ENCODE results near the gene COLEC12.

Gene COLEC12

DNA sequence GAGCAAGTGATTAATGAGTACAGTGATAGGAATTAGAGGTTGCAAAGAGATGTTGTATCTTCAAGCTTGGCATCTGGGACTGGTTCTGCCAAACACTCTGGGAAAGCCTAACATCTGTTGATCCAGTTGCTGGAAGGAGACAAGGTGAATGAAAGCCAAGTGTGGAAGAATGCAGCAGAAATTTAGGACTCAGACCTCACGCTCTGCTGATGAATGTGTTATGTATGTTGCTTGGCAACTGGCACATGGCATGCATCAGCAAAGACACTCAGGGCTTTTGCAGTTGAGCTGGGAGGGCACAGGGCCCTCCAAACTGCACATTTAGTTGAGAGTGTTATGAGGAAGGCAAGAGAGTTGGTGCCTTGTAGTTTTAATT is 105.5 kb downstream of the COLEC12 start:
- no peaks in the 10 kb centered on the region for H3K36me3 ChIP-seq (ENCODE audit: control insufficient read depth, insufficient read depth, low read length)
- no peak overlapping the region for H3K4me3 ChIP-seq (ENCODE audit: low read length)
- H3K4me1 ChIP-seq (ENCODE audit: control insufficient read depth, insufficient read depth, low read length): peaks cover 19% of the 10 kb centered on the region
- no peaks in the 10 kb centered on the region for H3K27me3 ChIP-seq (ENCODE audit: control insufficient read depth, insufficient read depth, low read length)
- peak overlapping the region; percentile 77 for H3K27ac ChIP-seq (ENCODE audit: low read depth, low read length)
- H3K9ac ChIP-seq (ENCODE audit: low read length): no peak overlapping the region

DNA sequence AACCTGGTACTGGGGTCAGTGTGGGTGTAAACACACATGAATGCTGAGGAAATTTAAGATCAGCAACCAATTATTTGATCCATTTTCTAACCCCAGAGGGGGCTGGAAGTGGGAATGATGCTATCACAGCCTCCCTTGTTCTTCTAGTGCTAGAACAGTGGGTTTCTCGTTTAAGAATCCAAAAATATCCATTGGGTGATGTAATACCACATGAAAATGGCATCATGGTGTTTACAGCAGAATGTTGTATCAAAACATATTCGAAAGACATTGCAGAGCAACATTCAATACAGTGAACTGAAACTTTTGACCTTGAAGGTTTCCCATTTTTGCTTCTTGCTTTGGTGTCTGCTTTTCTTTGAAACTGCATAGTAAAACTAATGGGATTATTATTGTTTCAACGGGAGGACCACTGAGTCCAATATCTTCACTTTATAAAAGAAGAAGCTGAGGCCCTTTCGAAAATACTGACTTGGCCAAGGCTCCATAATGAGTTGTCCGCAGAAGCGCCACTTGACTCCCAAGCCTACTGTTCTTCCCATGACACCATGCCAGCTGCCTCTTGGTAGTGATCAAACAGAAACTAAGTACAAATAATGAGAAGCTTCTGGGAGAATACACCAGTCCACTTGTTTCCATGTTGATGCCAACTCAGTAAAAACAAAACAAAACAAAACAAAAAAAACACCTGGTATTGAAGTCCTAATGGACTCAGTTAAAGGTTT is 106.1 kb downstream of the COLEC12 start:
- peaks cover 19% of the 10 kb centered on the region for H3K4me1 ChIP-seq (ENCODE audit: control insufficient read depth, insufficient read depth, low read length)
- no peaks in the 10 kb centered on the region for H3K27me3 ChIP-seq (ENCODE audit: control insufficient read depth, insufficient read depth, low read length)
- peak overlapping the region; percentile 77 for H3K27ac ChIP-seq (ENCODE audit: low read depth, low read length)
- no peak overlapping the region for H3K4me3 ChIP-seq (ENCODE audit: low read length)
- no peaks in the 10 kb centered on the region for H3K36me3 ChIP-seq (ENCODE audit: control insufficient read depth, insufficient read depth, low read length)
- no peak overlapping the region for H3K9ac ChIP-seq (ENCODE audit: low read length)

DNA sequence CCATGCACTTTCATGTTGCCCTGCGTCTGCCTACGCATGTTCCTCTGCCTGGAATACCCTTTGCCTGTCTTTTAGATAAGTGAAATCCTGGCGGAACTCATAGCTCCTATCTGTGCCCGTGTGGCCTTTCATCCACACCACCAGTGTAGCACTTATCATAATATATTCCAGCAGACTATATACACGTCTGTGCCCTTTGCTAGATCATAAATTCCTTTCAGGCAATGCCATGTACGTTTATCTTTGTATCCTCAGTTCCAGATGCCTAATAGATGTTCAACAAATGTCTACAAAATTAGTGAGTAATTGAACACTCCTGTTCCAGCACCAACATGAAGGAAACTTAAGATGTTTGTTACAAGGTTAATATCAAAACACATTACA is 106.9 kb downstream of the COLEC12 start:
- no peak overlapping the region for H3K4me3 ChIP-seq (ENCODE audit: low read length)
- H3K27ac ChIP-seq (ENCODE audit: low read depth, low read length): no peak overlapping the region
- H3K9ac ChIP-seq (ENCODE audit: low read length): no peak overlapping the region
- H3K36me3 ChIP-seq (ENCODE audit: control insufficient read depth, insufficient read depth, low read length): no peaks in the 10 kb centered on the region
- peaks cover 19% of the 10 kb centered on the region for H3K4me1 ChIP-seq (ENCODE audit: control insufficient read depth, insufficient read depth, low read length)
- no peaks in the 10 kb centered on the region for H3K27me3 ChIP-seq (ENCODE audit: control insufficient read depth, insufficient read depth, low read length)

DNA sequence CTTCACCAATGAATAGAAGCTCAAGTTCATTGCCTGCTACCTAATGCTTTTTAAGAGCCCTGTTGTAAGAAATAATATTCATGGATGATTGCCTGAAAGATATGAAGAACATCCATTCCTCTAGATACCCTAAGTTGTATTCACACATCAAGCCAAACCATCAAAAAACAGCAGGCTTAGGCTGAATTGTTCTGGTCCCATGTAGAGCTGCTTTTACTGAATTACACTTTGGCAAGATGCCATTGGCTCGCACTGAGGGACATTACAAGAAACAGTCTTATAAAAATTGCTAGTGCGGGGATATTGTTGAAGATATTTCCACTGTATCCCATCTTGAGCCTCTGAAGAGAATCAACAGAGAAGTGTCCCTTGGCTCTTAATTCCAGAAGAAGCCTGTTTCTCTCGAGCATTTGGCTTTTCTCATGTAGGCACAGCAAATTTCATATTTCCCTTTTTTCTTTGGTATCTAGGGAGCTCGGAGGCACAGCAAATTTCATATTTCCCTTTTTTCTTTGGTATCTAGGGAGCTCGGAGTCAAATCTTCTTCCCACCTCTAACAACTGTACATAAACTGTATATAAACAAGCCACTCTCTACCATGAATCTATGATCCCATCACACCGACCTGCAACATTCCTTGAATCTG is 107.5 kb downstream of the COLEC12 start:
- H3K36me3 ChIP-seq (ENCODE audit: control insufficient read depth, insufficient read depth, low read length): no peaks in the 10 kb centered on the region
- H3K27me3 ChIP-seq (ENCODE audit: control insufficient read depth, insufficient read depth, low read length): no peaks in the 10 kb centered on the region
- no peak overlapping the region for H3K27ac ChIP-seq (ENCODE audit: low read depth, low read length)
- peaks cover 19% of the 10 kb centered on the region for H3K4me1 ChIP-seq (ENCODE audit: control insufficient read depth, insufficient read depth, low read length)
- no peak overlapping the region for H3K9ac ChIP-seq (ENCODE audit: low read length)
- no peak overlapping the region for H3K4me3 ChIP-seq (ENCODE audit: low read length)

DNA sequence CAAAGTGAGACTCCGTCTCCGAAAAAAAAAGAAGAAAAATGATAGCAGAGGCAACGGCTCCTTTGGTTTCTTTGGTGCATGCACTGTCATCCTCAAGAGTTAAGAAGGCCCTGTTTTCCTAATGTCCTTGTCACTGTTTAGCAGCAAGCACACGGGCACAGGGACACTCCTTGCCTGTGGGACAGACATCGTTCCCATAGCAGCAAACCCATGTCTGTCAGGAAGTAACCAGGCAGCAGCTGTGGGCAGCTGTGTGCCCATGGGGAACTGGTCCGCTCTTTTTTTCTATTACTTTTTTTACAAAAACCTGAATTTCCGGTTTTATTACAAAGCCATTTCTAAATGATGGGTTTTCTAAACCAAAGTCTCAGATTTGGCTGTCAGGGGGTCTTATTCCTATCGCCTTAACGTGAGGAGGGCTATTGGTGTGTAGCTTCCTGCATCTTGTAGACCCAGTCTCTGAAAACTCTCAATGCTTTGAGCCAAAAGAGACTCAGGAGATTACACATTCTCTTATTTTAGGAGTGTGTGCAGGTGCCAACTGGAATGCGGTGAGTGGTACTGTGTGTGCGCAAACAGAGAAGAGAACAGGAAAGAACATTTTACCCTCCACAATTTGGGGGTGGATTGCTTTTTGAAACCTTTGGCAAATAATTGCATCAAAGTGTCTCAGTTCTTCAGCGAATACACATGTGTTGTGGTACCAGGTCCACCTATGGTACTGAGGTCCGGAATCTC is 109.6 kb downstream of the COLEC12 start:
- Histone ChIP-seq H3K4me1 (ENCODE audit: control insufficient read depth, insufficient read depth, low read length) (peaks cover 13% of the 10 kb centered on the region), H3K27ac (ENCODE audit: low read depth, low read length) (no peak overlapping the region), H3K4me3 (ENCODE audit: low read length) (no peak overlapping the region), H3K27me3 (ENCODE audit: control insufficient read depth, insufficient read depth, low read length) (no peaks in the 10 kb centered on the region), H3K9ac (ENCODE audit: low read length) (no peak overlapping the region), H3K36me3 (ENCODE audit: control insufficient read depth, insufficient read depth, low read length) (no peaks in the 10 kb centered on the region)

DNA sequence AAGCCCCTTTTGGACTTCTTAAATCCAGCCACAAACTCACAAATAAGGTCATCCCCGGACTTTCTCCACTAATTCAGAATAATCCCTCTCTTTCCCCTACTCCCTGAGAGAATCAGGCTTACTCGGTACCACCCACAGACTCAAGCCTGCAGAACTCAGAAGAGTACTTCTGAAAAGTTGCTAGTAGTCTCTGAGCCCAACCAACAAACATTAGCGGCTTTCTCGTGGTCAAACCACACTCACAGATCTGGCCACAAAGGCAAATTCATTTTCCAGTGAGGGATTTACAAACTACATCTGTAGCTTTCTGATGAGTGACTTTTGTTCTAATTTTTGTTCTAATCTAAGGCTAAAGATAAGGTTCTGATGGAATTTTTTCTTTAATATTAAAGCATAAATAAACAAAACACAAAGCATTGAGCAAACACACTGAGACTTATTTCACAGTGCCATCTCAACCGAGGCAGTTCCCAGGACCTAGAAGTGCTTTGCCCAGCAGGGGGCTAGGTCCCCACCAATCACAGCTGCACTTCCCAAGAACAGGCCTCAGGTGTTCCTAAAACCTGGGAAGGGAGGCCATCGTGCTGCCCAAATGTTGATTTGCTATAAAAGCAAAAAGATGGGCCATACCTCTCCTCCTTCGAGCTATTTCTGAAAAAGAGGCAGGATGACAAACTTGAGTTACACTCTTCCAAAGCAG is 110.7 kb downstream of the COLEC12 start:
- H3K27ac ChIP-seq (ENCODE audit: low read depth, low read length): no peak overlapping the region
- peaks cover 3% of the 10 kb centered on the region for H3K4me1 ChIP-seq (ENCODE audit: control insufficient read depth, insufficient read depth, low read length)
- H3K4me3 ChIP-seq (ENCODE audit: low read length): no peak overlapping the region
- H3K27me3 ChIP-seq (ENCODE audit: control insufficient read depth, insufficient read depth, low read length): no peaks in the 10 kb centered on the region
- H3K9ac ChIP-seq (ENCODE audit: low read length): no peak overlapping the region
- no peaks in the 10 kb centered on the region for H3K36me3 ChIP-seq (ENCODE audit: control insufficient read depth, insufficient read depth, low read length)

DNA sequence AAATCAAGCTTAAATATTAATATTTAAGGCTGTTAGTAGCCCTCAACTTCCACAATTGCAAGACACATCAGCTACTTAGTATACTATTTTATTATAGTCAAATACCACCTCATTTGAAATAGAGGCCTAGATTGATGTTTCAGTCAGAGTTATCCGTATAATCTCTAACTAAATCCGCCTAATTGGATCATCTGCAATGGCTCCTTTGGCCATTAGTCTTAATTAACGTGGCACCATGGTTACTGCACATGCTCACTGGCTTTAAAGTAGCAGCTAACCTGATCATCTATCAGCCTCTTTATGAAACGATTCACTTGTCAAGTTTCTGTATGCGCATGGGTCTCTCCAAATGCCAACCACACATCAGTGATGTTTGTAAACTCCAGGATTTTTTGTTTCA is 112.3 kb downstream of the COLEC12 start:
- no peaks in the 10 kb centered on the region for H3K36me3 ChIP-seq (ENCODE audit: control insufficient read depth, insufficient read depth, low read length)
- H3K27me3 ChIP-seq (ENCODE audit: control insufficient read depth, insufficient read depth, low read length): no peaks in the 10 kb centered on the region
- H3K4me1 ChIP-seq (ENCODE audit: control insufficient read depth, insufficient read depth, low read length): no peaks in the 10 kb centered on the region
- H3K27ac ChIP-seq (ENCODE audit: low read depth, low read length): no peak overlapping the region
- no peak overlapping the region for H3K4me3 ChIP-seq (ENCODE audit: low read length)
- no peak overlapping the region for H3K9ac ChIP-seq (ENCODE audit: low read length)

DNA sequence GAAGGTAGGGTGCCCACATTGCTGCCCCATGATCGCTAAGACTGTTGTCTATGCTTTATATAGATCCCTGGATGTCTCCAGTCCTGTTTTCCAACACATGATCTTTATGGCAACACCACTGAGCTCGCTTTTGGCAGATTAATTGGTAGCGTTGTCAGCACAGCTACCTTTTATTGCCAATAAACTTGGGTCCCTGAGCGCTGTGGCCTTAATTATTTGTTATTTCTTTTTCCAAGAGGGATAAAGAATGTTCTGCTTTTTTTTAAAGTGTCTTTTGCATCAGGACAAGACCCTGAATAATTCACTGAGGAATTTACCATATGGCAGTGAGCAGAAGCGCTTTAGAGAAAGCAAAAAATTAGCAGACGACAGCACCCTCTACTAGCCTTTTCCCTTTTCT is 113.5 kb downstream of the COLEC12 start:
- H3K27ac ChIP-seq (ENCODE audit: low read depth, low read length): no peak overlapping the region
- H3K4me3 ChIP-seq (ENCODE audit: low read length): no peak overlapping the region
- peaks cover 5% of the 10 kb centered on the region for H3K4me1 ChIP-seq (ENCODE audit: control insufficient read depth, insufficient read depth, low read length)

DNA sequence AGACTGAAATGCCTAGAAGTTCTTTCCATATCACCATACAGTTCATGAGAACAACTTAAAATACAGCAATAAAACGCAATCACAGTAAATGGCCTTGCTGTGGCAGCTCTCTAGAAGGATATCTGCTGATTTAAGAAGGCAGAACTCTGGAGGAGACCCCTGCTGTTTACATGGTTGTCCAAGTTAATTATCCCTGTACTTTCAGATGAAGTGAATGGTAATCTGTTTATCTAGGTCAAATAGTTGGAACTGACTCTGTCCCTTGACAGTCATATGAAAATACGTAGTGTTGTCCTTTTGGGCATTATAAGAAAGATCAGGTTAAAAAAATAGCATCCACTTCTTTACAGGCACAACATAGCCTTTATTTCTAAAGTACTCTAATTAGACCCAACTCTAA is 115.6 kb downstream of the COLEC12 start:
- no peaks in the 10 kb centered on the region for H3K27me3 ChIP-seq (ENCODE audit: control insufficient read depth, insufficient read depth, low read length)
- H3K27ac ChIP-seq (ENCODE audit: low read depth, low read length): no peak overlapping the region

More for the DNA sequence above, 113.5 kb downstream of the COLEC12 start:
- Histone ChIP-seq H3K27me3 (ENCODE audit: control insufficient read depth, insufficient read depth, low read length) (no peaks in the 10 kb centered on the region), H3K9ac (ENCODE audit: low read length) (no peak overlapping the region), H3K36me3 (ENCODE audit: control insufficient read depth, insufficient read depth, low read length) (no peaks in the 10 kb centered on the region)

DNA sequence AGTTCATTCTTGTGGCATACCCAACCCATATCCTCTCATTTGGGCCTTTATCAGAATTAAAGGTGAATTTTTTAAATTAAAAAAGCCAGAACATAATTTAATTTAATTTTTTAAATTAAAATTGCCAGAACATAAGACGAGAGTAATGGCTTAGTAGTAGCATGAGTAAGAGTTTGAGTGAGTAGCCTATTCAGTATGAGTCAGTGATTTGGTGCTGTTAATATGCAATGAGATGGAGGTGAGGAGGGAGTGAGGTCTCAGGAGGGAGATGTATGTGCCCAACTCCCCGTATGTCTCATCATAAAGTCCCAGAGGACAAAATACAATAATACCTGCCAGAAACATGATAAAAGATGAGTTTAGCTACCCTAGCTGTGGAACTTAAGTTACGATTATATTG is 117.4 kb downstream of the COLEC12 start:
- H3K4me3 ChIP-seq (ENCODE audit: low read length): no peak overlapping the region
- H3K36me3 ChIP-seq (ENCODE audit: control insufficient read depth, insufficient read depth, low read length): no peaks in the 10 kb centered on the region
- H3K9ac ChIP-seq (ENCODE audit: low read length): no peak overlapping the region
- H3K27ac ChIP-seq (ENCODE audit: low read depth, low read length): no peak overlapping the region
- no peaks in the 10 kb centered on the region for H3K27me3 ChIP-seq (ENCODE audit: control insufficient read depth, insufficient read depth, low read length)
- H3K4me1 ChIP-seq (ENCODE audit: control insufficient read depth, insufficient read depth, low read length): peaks cover 12% of the 10 kb centered on the region

More for the DNA sequence above, 115.6 kb downstream of the COLEC12 start:
- no peak overlapping the region for H3K4me3 ChIP-seq (ENCODE audit: low read length)
- no peaks in the 10 kb centered on the region for H3K36me3 ChIP-seq (ENCODE audit: control insufficient read depth, insufficient read depth, low read length)
- peaks cover 7% of the 10 kb centered on the region for H3K4me1 ChIP-seq (ENCODE audit: control insufficient read depth, insufficient read depth, low read length)
- no peak overlapping the region for H3K9ac ChIP-seq (ENCODE audit: low read length)

DNA sequence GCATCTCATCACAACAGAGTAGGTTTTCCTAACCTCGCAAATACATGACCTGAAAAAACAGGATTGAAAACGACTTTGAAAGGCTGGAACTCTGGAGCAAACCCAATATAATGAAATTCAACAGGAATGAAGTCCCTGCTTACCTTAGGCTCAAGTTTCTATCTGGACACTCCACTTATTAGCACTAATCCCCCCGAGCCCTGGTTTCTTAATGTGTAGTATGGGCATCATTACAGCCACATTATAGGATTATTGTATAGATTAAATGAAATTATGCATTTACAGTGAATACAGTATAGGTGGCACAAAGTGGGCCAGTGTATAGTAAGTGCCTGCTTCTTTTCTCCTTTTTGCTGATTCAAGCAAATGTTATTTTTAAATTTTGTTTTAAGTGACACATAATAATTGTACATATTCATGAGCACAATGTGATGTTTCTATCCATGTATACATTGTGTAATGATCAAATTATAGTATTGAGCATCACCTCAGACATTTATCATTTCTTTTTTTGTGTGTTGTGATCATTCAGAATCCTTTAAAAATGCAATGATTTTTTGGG is 118.0 kb downstream of the COLEC12 start:
- no peaks in the 10 kb centered on the region for H3K27me3 ChIP-seq (ENCODE audit: control insufficient read depth, insufficient read depth, low read length)
- H3K27ac ChIP-seq (ENCODE audit: low read depth, low read length): no peak overlapping the region
- no peaks in the 10 kb centered on the region for H3K36me3 ChIP-seq (ENCODE audit: control insufficient read depth, insufficient read depth, low read length)
- H3K4me3 ChIP-seq (ENCODE audit: low read length): no peak overlapping the region
- no peak overlapping the region for H3K9ac ChIP-seq (ENCODE audit: low read length)
- H3K4me1 ChIP-seq (ENCODE audit: control insufficient read depth, insufficient read depth, low read length): peaks cover 12% of the 10 kb centered on the region

Data from rectal smooth muscle tissue (tissue), 1 donor.